AG09319 (cell line): ENCODE data around the gene DCAF5.
"Not testable (repeated sequence)": the region's sequence is repeated elsewhere in the genome, so short reads cannot be mapped to it uniquely, and the experiment has no call there.

Experiments
- DNase-seq: peaks from one replicate; pipeline ENCODE4 v3.0.0-alpha.2; 2010; ENCODE audit warnings: low read depth; ENCODE audit errors: extremely low read depth
- CTCF ChIP-seq: IDR thresholded peaks from 2 replicates; pipeline ENCODE4 v1.5.1; 2011; ENCODE audit warnings: low read depth, mild to moderate bottlenecking, inconsistent platforms, low read length, moderate library complexity

Gene DCAF5

GRCh38 chr14:69175130-69175529 is 22.2 kb upstream of the DCAF5 start:
- no peak for DNase-seq
- no peak for TF ChIP-seq CTCF

- no peak for TF ChIP-seq CTCF
- DNase-seq, result no peak
Measured at GRCh38 chr14:69171569-69171968, 18.6 kb upstream of the DCAF5 start.

GRCh38 chr14:69170839-69171238 is 17.9 kb upstream of the DCAF5 start:
- no peak for TF ChIP-seq CTCF
- DNase-seq, result no peak

GRCh38 chr14:69165787-69166186 is 12.9 kb upstream of the DCAF5 start:
- not testable (repeated sequence) for DNase-seq

- TF ChIP-seq CTCF, result no peak
- DNase-seq, result no peak
Measured at GRCh38 chr14:69161590-69161989, 8.7 kb upstream of the DCAF5 start.

- TF ChIP-seq CTCF, result no peak
Measured at GRCh38 chr14:69156224-69156623, 3.3 kb upstream of the DCAF5 start.

GRCh38 chr14:69154779-69155178 is 1.9 kb upstream of the DCAF5 start:
- no peak for TF ChIP-seq CTCF
- DNase-seq, result no peak

More at GRCh38 chr14:69156224-69156623, 3.3 kb upstream of the DCAF5 start:
- DNase-seq, result no peak

- DNase-seq, result no peak
Measured at GRCh38 chr14:69153873-69154270, 953 bp upstream of the DCAF5 start.

More at GRCh38 chr14:69153873-69154270, 953 bp upstream of the DCAF5 start:
- no peak for TF ChIP-seq CTCF
